Measurements from ENCODE around the gene GPX4. TPM values are rescaled to one million over a fixed set of nuclear protein-coding genes. Genes with fewer than 3 reads are reported as not detected.

The GPX4 gene
- total RNA-seq, 2 donors from 2014 or later: 251 to 308 TPM

GRCh38 chr19:1064661-1065605, 38.9 kb upstream of the GPX4 start:
- DNase-seq: peak; percentile 79 to 82
- Mint-ChIP-seq H3K4me3 (peak overlapping the region; percentile 13 to 78), H3K27ac (no peak overlapping the region), H3K27me3 (ENCODE audit: low read depth) (no peaks in the 10 kb centered on the region), H3K4me1 (ENCODE audit: low read depth) (peaks cover 37% of the 10 kb centered on the region), H3K9me3 (no peaks in the 10 kb centered on the region), H3K36me3 (ENCODE audit: insufficient read depth in 2 of 2) (peaks cover 9% of the 10 kb centered on the region in 2 donors)
- peak; percentile 33 to 38 for ATAC-seq (replicated peaks in 1 of 2)

GRCh38 chr19:1065606-1066109, 38.1 kb upstream of the GPX4 start:
- DNase-seq (no peak), ATAC-seq (replicated peaks in 1 of 2) (no peak)
- Mint-ChIP-seq H3K9me3 (no peaks in the 10 kb centered on the region), H3K4me3 (peak overlapping the region; percentile 25 to 78), H3K27ac (no peak overlapping the region), H3K27me3 (ENCODE audit: low read depth) (no peaks in the 10 kb centered on the region), H3K36me3 (ENCODE audit: insufficient read depth in 2 of 2) (peaks cover 9 to 12% of the 10 kb centered on the region in 2 donors), H3K4me1 (ENCODE audit: low read depth) (peaks cover 39% of the 10 kb centered on the region)

- Mint-ChIP-seq H3K4me3 (peak overlapping the region; percentile 72 to 78), H3K36me3 (ENCODE audit: insufficient read depth in 2 of 2) (peaks cover 9 to 12% of the 10 kb centered on the region in 2 donors), H3K27me3 (ENCODE audit: low read depth) (no peaks in the 10 kb centered on the region), H3K4me1 (ENCODE audit: low read depth) (peaks cover 39% of the 10 kb centered on the region), H3K27ac (no peak overlapping the region), H3K9me3 (no peaks in the 10 kb centered on the region)
- no peak for DNase-seq
- ATAC-seq (replicated peaks in 1 of 2): no peak
Observed at GRCh38 chr19:1066251-1066747, 37.5 kb upstream of the GPX4 start.

GRCh38 chr19:1066748-1067340, 37.0 kb upstream of the GPX4 start, which contains the start of gene ARHGAP45:
TSS of gene ARHGAP45 (plus strand) at chr19:1067167. CDS start at chr19:1067406, 239 bp downstream.
- Mint-ChIP-seq H3K9me3 (no peaks in the 10 kb centered on the region), H3K36me3 (ENCODE audit: insufficient read depth in 2 of 2) (peaks cover 12 to 15% of the 10 kb centered on the region in 2 donors), H3K27ac (peak within 1 kb of the TSS; percentile 50), H3K4me1 (ENCODE audit: low read depth) (peaks cover 42% of the 10 kb centered on the region), H3K27me3 (ENCODE audit: low read depth) (no peaks in the 10 kb centered on the region), H3K4me3 (peak within 1 kb of the TSS; percentile 93 to 97)
- ATAC-seq (replicated peaks in 1 of 2) (peak; percentile 63 to 69), DNase-seq (peak; percentile 86 to 88)

GRCh38 chr19:1067341-1067957, 36.3 kb upstream of the GPX4 start:
- ATAC-seq (replicated peaks in 1 of 2): peak; percentile 52 to 61
- H3K36me3 Mint-ChIP-seq (ENCODE audit: insufficient read depth in 2 of 2): peaks cover 13 to 21% of the 10 kb centered on the region in 2 donors

GRCh38 chr19:1068009-1069001, 35.5 kb upstream of the GPX4 start:
- H3K4me3 Mint-ChIP-seq: peak overlapping the region; percentile 93 to 97
- ATAC-seq (replicated peaks in 1 of 2): peak; percentile 4 to 16

More at GRCh38 chr19:1067341-1067957, 36.3 kb upstream of the GPX4 start:
- H3K27me3 Mint-ChIP-seq (ENCODE audit: low read depth): no peaks in the 10 kb centered on the region
- peak overlapping the region; percentile 50 for H3K27ac Mint-ChIP-seq
- H3K4me1 Mint-ChIP-seq (ENCODE audit: low read depth): peaks cover 49% of the 10 kb centered on the region
- H3K4me3 Mint-ChIP-seq: peak overlapping the region; percentile 93 to 97
- DNase-seq: peak; percentile 78 to 80
- H3K9me3 Mint-ChIP-seq: no peaks in the 10 kb centered on the region

GRCh38 chr19:1069009-1069779, 34.6 kb upstream of the GPX4 start:
- Mint-ChIP-seq H3K36me3 (ENCODE audit: insufficient read depth in 2 of 2) (peaks cover 13 to 26% of the 10 kb centered on the region in 2 donors), H3K27me3 (ENCODE audit: low read depth) (no peaks in the 10 kb centered on the region), H3K4me3 (peak overlapping the region; percentile 93 to 97), H3K9me3 (no peaks in the 10 kb centered on the region), H3K27ac (peak overlapping the region; percentile 92), H3K4me1 (ENCODE audit: low read depth) (peaks cover 62% of the 10 kb centered on the region)
- DNase-seq: peak; percentile 61
- peak; percentile 4 to 27 for ATAC-seq (replicated peaks in 1 of 2)

More at GRCh38 chr19:1068009-1069001, 35.5 kb upstream of the GPX4 start:
- DNase-seq: peak; percentile 65 to 71
- Mint-ChIP-seq H3K36me3 (ENCODE audit: insufficient read depth in 2 of 2) (peaks cover 13 to 26% of the 10 kb centered on the region in 2 donors), H3K9me3 (no peaks in the 10 kb centered on the region), H3K27me3 (ENCODE audit: low read depth) (no peaks in the 10 kb centered on the region), H3K4me1 (ENCODE audit: low read depth) (peaks cover 57% of the 10 kb centered on the region), H3K27ac (peak overlapping the region; percentile 92)

GRCh38 chr19:1070576-1070930, 33.2 kb upstream of the GPX4 start:
- Mint-ChIP-seq H3K27me3 (ENCODE audit: low read depth) (no peaks in the 10 kb centered on the region), H3K4me3 (peak overlapping the region; percentile 16 to 97), H3K36me3 (ENCODE audit: insufficient read depth in 2 of 2) (peaks cover 14 to 28% of the 10 kb centered on the region in 2 donors), H3K9me3 (no peaks in the 10 kb centered on the region), H3K4me1 (ENCODE audit: low read depth) (peaks cover 57% of the 10 kb centered on the region), H3K27ac (no peak overlapping the region)
- DNase-seq: no peak
- ATAC-seq (replicated peaks in 1 of 2): no peak

- peak overlapping the region; percentile 80 to 97 for H3K4me3 Mint-ChIP-seq
- ATAC-seq (replicated peaks in 1 of 2): no peak
- no peaks in the 10 kb centered on the region for H3K27me3 Mint-ChIP-seq (ENCODE audit: low read depth)
- peaks cover 57% of the 10 kb centered on the region for H3K4me1 Mint-ChIP-seq (ENCODE audit: low read depth)
- H3K36me3 Mint-ChIP-seq (ENCODE audit: insufficient read depth in 2 of 2): peaks cover 20 to 34% of the 10 kb centered on the region in 2 donors
- no peaks in the 10 kb centered on the region for H3K9me3 Mint-ChIP-seq
- H3K27ac Mint-ChIP-seq: no peak overlapping the region
- no peak for DNase-seq
Observed at GRCh38 chr19:1070931-1071791, 32.6 kb upstream of the GPX4 start.

- peak overlapping the region; percentile 76 for H3K27ac Mint-ChIP-seq
- H3K27me3 Mint-ChIP-seq (ENCODE audit: low read depth): no peaks in the 10 kb centered on the region
- peak overlapping the region; percentile 56 to 80 for H3K4me3 Mint-ChIP-seq
- peaks cover 69% of the 10 kb centered on the region for H3K4me1 Mint-ChIP-seq (ENCODE audit: low read depth)
- DNase-seq (no peak), ATAC-seq (replicated peaks in 1 of 2) (no peak)
- no peaks in the 10 kb centered on the region for H3K9me3 Mint-ChIP-seq
- peaks cover 23 to 39% of the 10 kb centered on the region in 2 donors for H3K36me3 Mint-ChIP-seq (ENCODE audit: insufficient read depth in 2 of 2)
Observed at GRCh38 chr19:1072371-1073015, 31.3 kb upstream of the GPX4 start.
